BLaER1 treated with 17β-estradiol and CSF1 and Interleukin-3, amounts not matched to agents 10 nM and 100 nM (cell line): Measurements from ENCODE around the gene SARS1.

Source experiments
- H3K27ac ChIP-seq, 11 experiments: shearing (Covaris generic); formaldehyde crosslinking; 2 replicates each; pipeline ENCODE4 v1.8.1; 2022
- H3K27me3 ChIP-seq, 11 experiments: shearing (Covaris generic); formaldehyde crosslinking; 2 replicates each; pipeline ENCODE4 v1.8.1; 2022
- H3K36me3 ChIP-seq, 11 experiments: shearing (Covaris generic); formaldehyde crosslinking; 2 replicates each; pipeline ENCODE4 v1.8.1; 2022
- H3K4me1 ChIP-seq, 10 experiments: shearing (Covaris generic); formaldehyde crosslinking; 2 replicates each; pipeline ENCODE4 v1.8.1; 2022
- H3K4me2 ChIP-seq, 11 experiments: shearing (Covaris generic); formaldehyde crosslinking; 2 replicates each; pipeline ENCODE4 v1.8.1; 2022
- H3K4me3 ChIP-seq, 10 experiments: shearing (Covaris generic); formaldehyde crosslinking; 2 replicates each; pipeline ENCODE4 v1.8.1; 2022
- H3K9ac ChIP-seq, 11 experiments: shearing (Covaris generic); formaldehyde crosslinking; 2 replicates each; pipeline ENCODE4 v1.8.1; 2022
- H3K9me3 ChIP-seq, 11 experiments: shearing (Covaris generic); formaldehyde crosslinking; replicated peaks in 1 of 11; 2 replicates each; pipeline ENCODE4 v1.8.1; 2022
- H4K20me1 ChIP-seq, 11 experiments: shearing (Covaris generic); formaldehyde crosslinking; 2 replicates each; pipeline ENCODE4 v1.8.1; 2022
- Cebpa-rat ChIP-seq, 11 experiments: shearing (Covaris generic); IDR thresholded peaks; 2 replicates each; pipeline ENCODE4 v1.8.1; 2022

SARS1 gene

GRCh38 chr1:109240158-109241152, 26.7 kb downstream of the SARS1 start:
- H4K20me1 ChIP-seq, result peaks cover 10 to 62% (median 33%) of the 10 kb centered on the region in 11 experiments; a peak in 18 of 22 replicates
- H3K4me2 ChIP-seq, result peak overlapping the region in 1 of 11 experiments; percentile 1; a peak in 2 of 22 replicates
- no peak overlapping the region for H3K9ac ChIP-seq
- no peaks in the 10 kb centered on the region for H3K9me3 ChIP-seq
- H3K4me3 ChIP-seq, result no peak overlapping the region
- H3K27ac ChIP-seq, result no peak overlapping the region
- H3K36me3 ChIP-seq, result peaks cover 38 to 48% (median 44%) of the 10 kb centered on the region in 11 experiments
- no peak for TF ChIP-seq Cebpa-rat (IDR thresholded peaks at IDR 0.05)
- H3K27me3 ChIP-seq, result peaks cover 0 to 12% (median 0%) of the 10 kb centered on the region in 11 experiments; a peak in 4 of 22 replicates
- H3K4me1 ChIP-seq, result peaks cover 0 to 13% (median 6%) of the 10 kb centered on the region in 10 experiments; a peak in 5 of 20 replicates

GRCh38 chr1:109241344-109241743, 27.6 kb downstream of the SARS1 start:
- H3K36me3 ChIP-seq, result peaks cover 29 to 39% (median 35%) of the 10 kb centered on the region in 11 experiments
- no peaks in the 10 kb centered on the region for H3K9me3 ChIP-seq
- peaks cover 0 to 12% (median 0%) of the 10 kb centered on the region in 11 experiments; a peak in 4 of 22 replicates for H3K27me3 ChIP-seq
- H3K4me3 ChIP-seq, result no peak overlapping the region
- TF ChIP-seq Cebpa-rat (IDR thresholded peaks at IDR 0.05), result no peak
- peak overlapping the region in 1 of 11 experiments; percentile 1; a peak in 1 of 22 replicates for H3K4me2 ChIP-seq
- H3K4me1 ChIP-seq, result peaks cover 1 to 13% (median 7%) of the 10 kb centered on the region in 10 experiments; a peak in 11 of 20 replicates
- peaks cover 6 to 56% (median 28%) of the 10 kb centered on the region in 11 experiments; a peak in 17 of 22 replicates for H4K20me1 ChIP-seq
- no peak overlapping the region for H3K27ac ChIP-seq
- H3K9ac ChIP-seq, result no peak overlapping the region

- Histone ChIP-seq H3K36me3 (peaks cover 24 to 33% (median 30%) of the 10 kb centered on the region in 11 experiments), H3K4me2 (no peak overlapping the region), H3K27me3 (peaks cover 0 to 12% (median 0%) of the 10 kb centered on the region in 11 experiments; a peak in 4 of 22 replicates), H3K4me1 (peaks cover 7 to 17% (median 8%) of the 10 kb centered on the region in 10 experiments; a peak in 15 of 20 replicates), H3K4me3 (no peak overlapping the region), H3K9me3 (no peaks in the 10 kb centered on the region), H3K27ac (no peak overlapping the region), H3K9ac (no peak overlapping the region), H4K20me1 (peaks cover 6 to 56% (median 28%) of the 10 kb centered on the region in 11 experiments; a peak in 16 of 22 replicates)
- TF ChIP-seq Cebpa-rat (IDR thresholded peaks at IDR 0.05), result no peak
These were observed 28.2 kb downstream of the SARS1 start for GRCh38 chr1:109241841-109242345.

- Histone ChIP-seq H3K36me3 (peaks cover 19 to 28% (median 25%) of the 10 kb centered on the region in 11 experiments), H3K9ac (no peak overlapping the region), H3K27me3 (peaks cover 0 to 12% (median 0%) of the 10 kb centered on the region in 11 experiments; a peak in 4 of 22 replicates), H3K27ac (no peak overlapping the region), H3K9me3 (no peaks in the 10 kb centered on the region), H3K4me1 (peaks cover 7 to 22% (median 12%) of the 10 kb centered on the region in 10 experiments; a peak in 16 of 20 replicates), H3K4me2 (0 out of 22 replicates have a peak overlapping the region, but pooled peaks of 1 of the 11 experiments have one; percentile 0), H4K20me1 (peaks cover 6 to 51% (median 28%) of the 10 kb centered on the region in 11 experiments; a peak in 16 of 22 replicates), H3K4me3 (no peak overlapping the region)
- TF ChIP-seq Cebpa-rat (IDR thresholded peaks at IDR 0.05), result no peak
These were observed 28.7 kb downstream of the SARS1 start for GRCh38 chr1:109242387-109242786.

- Histone ChIP-seq H3K4me1 (peaks cover 7 to 30% (median 20%) of the 10 kb centered on the region in 10 experiments; a peak in 16 of 20 replicates), H4K20me1 (peaks cover under 1 to 42% (median 26%) of the 10 kb centered on the region in 11 experiments; a peak in 15 of 22 replicates), H3K27me3 (peaks cover 0 to 12% (median 0%) of the 10 kb centered on the region in 11 experiments; a peak in 5 of 22 replicates), H3K4me3 (no peak overlapping the region), H3K9ac (no peak overlapping the region), H3K36me3 (peaks cover 11 to 20% (median 17%) of the 10 kb centered on the region in 11 experiments), H3K4me2 (no peak overlapping the region), H3K27ac (no peak overlapping the region), H3K9me3 (no peaks in the 10 kb centered on the region)
- no peak for TF ChIP-seq Cebpa-rat (IDR thresholded peaks at IDR 0.05)
These were observed 29.5 kb downstream of the SARS1 start for GRCh38 chr1:109243221-109243620.

- Histone ChIP-seq H3K9me3 (no peaks in the 10 kb centered on the region), H3K9ac (no peak overlapping the region), H3K36me3 (peaks cover 3 to 12% (median 9%) of the 10 kb centered on the region in 11 experiments; a peak in 21 of 22 replicates), H3K27ac (no peak overlapping the region), H3K4me1 (peaks cover 10 to 36% (median 27%) of the 10 kb centered on the region in 10 experiments; a peak in 18 of 20 replicates), H4K20me1 (peaks cover 0 to 34% (median 18%) of the 10 kb centered on the region in 11 experiments; a peak in 15 of 22 replicates), H3K4me2 (no peak overlapping the region), H3K27me3 (peaks cover 0 to 12% (median 0%) of the 10 kb centered on the region in 11 experiments; a peak in 5 of 22 replicates), H3K4me3 (no peak overlapping the region)
- TF ChIP-seq Cebpa-rat (IDR thresholded peaks at IDR 0.05), result no peak
These were observed 30.3 kb downstream of the SARS1 start for GRCh38 chr1:109243860-109244552.

GRCh38 chr1:109246141-109246551, 32.4 kb downstream of the SARS1 start:
- TF ChIP-seq Cebpa-rat (IDR thresholded peaks at IDR 0.05), result no peak
- no peak overlapping the region for H3K9ac ChIP-seq
- peaks cover 0 to 21% (median 10%) of the 10 kb centered on the region in 11 experiments; a peak in 10 of 22 replicates for H3K27me3 ChIP-seq

More at GRCh38 chr1:109246141-109246551, 32.4 kb downstream of the SARS1 start:
- Histone ChIP-seq H3K4me3 (no peak overlapping the region), H3K9me3 (no peaks in the 10 kb centered on the region; a peak in 1 of 22 replicates), H3K36me3 (no peaks in the 10 kb centered on the region), H3K27ac (no peak overlapping the region), H3K4me2 (peak overlapping the region in 5 of 11 experiments; percentile 53 to 98 (median 71); a peak in 7 of 22 replicates), H4K20me1 (peaks cover 0 to 16% (median 2%) of the 10 kb centered on the region in 11 experiments; a peak in 9 of 22 replicates), H3K4me1 (peaks cover 16 to 46% (median 39%) of the 10 kb centered on the region in 10 experiments; a peak in 18 of 20 replicates)
